ENCODE measurements around the gene SNRNP27. TPM values are rescaled to one million over a fixed set of nuclear protein-coding genes. Genes with fewer than 3 reads are reported as not detected.

SNRNP27 gene
- total RNA-seq, 1 experiment from 2014 or later = 76.3 TPM

- TF ChIP-seq EZH2 (IDR thresholded peaks at IDR 0.05; ENCODE audit: borderline replicate concordance, low read depth, low read length, poor library complexity, severe bottlenecking) = no peak
- TF ChIP-seq CTCF (conservative IDR thresholded peaks at IDR 0.05; ENCODE audit: low read depth, low read length) = no peak
- no TSS peak for BruUV-seq (replicated peaks)
- DNase-seq (ENCODE audit: low spot score) = no peak
- Histone ChIP-seq H3K27ac (ENCODE audit: low read depth, low read length, poor library complexity, severe bottlenecking) (no peak overlapping the region), H3K9me3 (ENCODE audit: low read depth, low read length, poor library complexity, severe bottlenecking) (no peaks in the 10 kb centered on the region), H3K36me3 (ENCODE audit: insufficient read depth, low read length, poor library complexity, severe bottlenecking) (no peaks in the 10 kb centered on the region), H3K27me3 (replicated peaks; ENCODE audit: insufficient read depth, low read depth, low read length, poor library complexity) (peaks cover 8% of the 10 kb centered on the region), H3K4me3 (ENCODE audit: low read depth, low read length, poor library complexity, severe bottlenecking) (no peak overlapping the region), H3K4me1 (ENCODE audit: insufficient read depth, low read length, poor library complexity, severe bottlenecking) (no peaks in the 10 kb centered on the region)
- intact Hi-C loops (cut with micrococcal nuclease; ENCODE audit: unreplicated experiment) = no loop called here
- CTCF ChIA-PET = interaction anchor here (0.6 kb wide), 1 partner anchor 352 kb away, joined by 6 read pairs; no protein-coding TSS in a partner anchor
- POLR2A ChIA-PET (ENCODE audit: low non-redundant PET) = no interaction called here
Observed at GRCh38 chr2:69952336-69953115, 58.8 kb downstream of the SNRNP27 start.

- H3K4me1 ChIP-seq (ENCODE audit: insufficient read depth, low read length, poor library complexity, severe bottlenecking) = no peaks in the 10 kb centered on the region
- H3K9me3 ChIP-seq (ENCODE audit: low read depth, low read length, poor library complexity, severe bottlenecking) = no peaks in the 10 kb centered on the region
- H3K27ac ChIP-seq (ENCODE audit: low read depth, low read length, poor library complexity, severe bottlenecking) = no peak overlapping the region
- H3K36me3 ChIP-seq (ENCODE audit: insufficient read depth, low read length, poor library complexity, severe bottlenecking) = no peaks in the 10 kb centered on the region
- no peak for TF ChIP-seq CTCF (conservative IDR thresholded peaks at IDR 0.05; ENCODE audit: low read depth, low read length)
- no peak for TF ChIP-seq EZH2 (IDR thresholded peaks at IDR 0.05; ENCODE audit: borderline replicate concordance, low read depth, low read length, poor library complexity, severe bottlenecking)
- H3K4me3 ChIP-seq (ENCODE audit: low read depth, low read length, poor library complexity, severe bottlenecking) = no peak overlapping the region
- no peak for DNase-seq (ENCODE audit: low spot score)
- H3K27me3 ChIP-seq (replicated peaks; ENCODE audit: insufficient read depth, low read depth, low read length, poor library complexity) = peaks cover 8% of the 10 kb centered on the region
- CTCF ChIA-PET = no interaction called here
- POLR2A ChIA-PET (ENCODE audit: low non-redundant PET) = no interaction called here
- no TSS peak for BruUV-seq (replicated peaks)
- intact Hi-C loops (cut with micrococcal nuclease; ENCODE audit: unreplicated experiment) = no loop called here
Observed at GRCh38 chr2:69954084-69954483, 60.3 kb downstream of the SNRNP27 start.

Other genes starting within 250 kb of the SNRNP27 start
- gene ANXA4, start 151.8 kb upstream of the SNRNP27 start, total RNA-seq (2021) = 5.1 and 6.5 TPM in 2 replicates
- gene GMCL1, start 64.3 kb upstream of the SNRNP27 start, total RNA-seq (2021) = 20.8 and 24.1 TPM in 2 replicates
- gene MXD1, start 21.2 kb downstream of the SNRNP27 start, total RNA-seq (2021) = 2.7 and 3.7 TPM in 2 replicates
- 0.59 and 0.73 TPM in 2 replicates for gene ASPRV1, start 67.7 kb downstream of the SNRNP27 start, total RNA-seq (2021)
- 343 and 350 TPM in 2 replicates for gene PCBP1, start 193.5 kb downstream of the SNRNP27 start, total RNA-seq (2021)